ENCODE measurements around the gene SUFU. TPM values are rescaled to one million over a fixed set of nuclear protein-coding genes. Genes with fewer than 3 reads are reported as not detected.

SUFU gene
- total RNA-seq, 1 experiment from 2014 or later, result 10.6 TPM

GRCh38 chr10:102504179-102504975, 605 bp downstream of the SUFU start:
- Histone ChIP-seq H3K4me3 (ENCODE audit: low read depth, low read length) (peak overlapping the region; percentile 82), H3K36me3 (ENCODE audit: control insufficient read depth, insufficient read depth, low read length) (no peaks in the 10 kb centered on the region), H3K4me1 (no peaks in the 10 kb centered on the region), H3K27me3 (replicated peaks; ENCODE audit: control insufficient read depth, insufficient read depth, low read length) (no peaks in the 10 kb centered on the region), H3K9me3 (no peaks in the 10 kb centered on the region)
- no peak for TF ChIP-seq CTCF (IDR thresholded peaks at IDR 0.05; ENCODE audit: insufficient read depth in 1 of 2, low read depth in 1 of 2, low read length in 1 of 2, severe bottlenecking in 1 of 2, unreplicated experiment in 1 of 2)
- Mint-ChIP-seq H3K4me1 (ENCODE audit: low read depth, unreplicated experiment) (no peaks in the 10 kb centered on the region), H3K27me3 (ENCODE audit: insufficient read depth, unreplicated experiment) (no peaks in the 10 kb centered on the region), H3K36me3 (ENCODE audit: insufficient read depth, unreplicated experiment) (peaks cover 26% of the 10 kb centered on the region), H3K4me3 (ENCODE audit: unreplicated experiment) (no peak overlapping the region), H3K9me3 (ENCODE audit: unreplicated experiment) (no peaks in the 10 kb centered on the region), H3K27ac (ENCODE audit: unreplicated experiment) (no peak overlapping the region)
- CTCF ChIA-PET, result interaction anchor here (0.6 to 4.0 kb wide), 11 partner anchors 16 to 210 kb away, joined by 3 to 122 read pairs (median 5); partner anchors contain the start of genes ARL3, NFKB2 and TRIM8
- intact Hi-C loops (cut with micrococcal nuclease; ENCODE audit: unreplicated experiment), result loop anchor here (5.0 kb wide), 1 partner anchor 208 kb away; the partner anchor contains the start of genes ARL3 and SFXN2
- DNase-seq, result peak; percentile 39 to 53
- POLR2A ChIA-PET, result interaction anchor here (0.5 to 0.6 kb wide), 2 partner anchors 127 to 210 kb away, joined by 3 to 6 read pairs; partner anchors contain the start of gene ARL3
- BruUV-seq (replicated peaks), result no TSS peak

DNA sequence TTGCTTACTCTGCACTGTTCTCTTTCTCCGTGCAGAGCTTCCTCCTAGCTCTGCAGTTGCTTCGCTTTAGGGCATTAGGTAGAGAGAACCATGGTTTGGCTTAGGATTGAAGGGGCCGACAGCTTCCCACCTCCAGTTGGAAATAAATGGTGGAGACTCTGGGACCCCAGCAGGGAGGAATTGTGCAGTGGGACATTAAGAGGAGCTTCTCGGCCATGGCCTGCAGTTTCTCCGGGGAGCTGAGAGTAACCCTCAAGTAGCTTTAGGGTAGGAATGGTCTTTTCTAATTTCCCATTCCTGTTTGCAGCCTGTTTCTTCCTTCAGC, 1.2 kb downstream of the SUFU start:
- Histone ChIP-seq H3K36me3 (ENCODE audit: control insufficient read depth, insufficient read depth, low read length) (no peaks in the 10 kb centered on the region), H3K9me3 (no peaks in the 10 kb centered on the region), H3K4me1 (no peaks in the 10 kb centered on the region), H3K27me3 (replicated peaks; ENCODE audit: control insufficient read depth, insufficient read depth, low read length) (no peaks in the 10 kb centered on the region), H3K4me3 (ENCODE audit: low read depth, low read length) (peak overlapping the region; percentile 82)
- no peak overlapping the region for H3K27ac Mint-ChIP-seq (ENCODE audit: unreplicated experiment)
- H3K4me3 Mint-ChIP-seq (ENCODE audit: unreplicated experiment), result no peak overlapping the region
- ChIA-PET CTCF (interaction anchor here (1.0 to 4.0 kb wide), 6 partner anchors 18 to 140 kb away, joined by 4 to 122 read pairs (median 6); partner anchors contain the start of gene TRIM8), POLR2A (interaction anchor here (0.6 kb wide), 1 partner anchor 74 kb away, joined by 5 read pairs; no protein-coding TSS in a partner anchor)
- H3K4me1 Mint-ChIP-seq (ENCODE audit: low read depth, unreplicated experiment), result no peaks in the 10 kb centered on the region
- peaks cover 26% of the 10 kb centered on the region for H3K36me3 Mint-ChIP-seq (ENCODE audit: insufficient read depth, unreplicated experiment)
- no peak for TF ChIP-seq CTCF (IDR thresholded peaks at IDR 0.05; ENCODE audit: insufficient read depth in 1 of 2, low read depth in 1 of 2, low read length in 1 of 2, severe bottlenecking in 1 of 2, unreplicated experiment in 1 of 2)
- BruUV-seq (replicated peaks), result no TSS peak
- no peak for DNase-seq
- no peaks in the 10 kb centered on the region for H3K9me3 Mint-ChIP-seq (ENCODE audit: unreplicated experiment)
- no peaks in the 10 kb centered on the region for H3K27me3 Mint-ChIP-seq (ENCODE audit: insufficient read depth, unreplicated experiment)
- intact Hi-C loops (cut with micrococcal nuclease; ENCODE audit: unreplicated experiment), result loop anchor here (5.0 kb wide), 1 partner anchor 207 kb away; the partner anchor contains the start of genes ARL3 and SFXN2

GRCh38 chr10:102505462-102506115, 1.8 kb downstream of the SUFU start:
- POLR2A ChIA-PET, result interaction anchor here (0.6 kb wide), 1 partner anchor 73 kb away, joined by 5 read pairs; no protein-coding TSS in a partner anchor
- BruUV-seq (replicated peaks), result no TSS peak
- TF ChIP-seq CTCF (IDR thresholded peaks at IDR 0.05; ENCODE audit: insufficient read depth in 1 of 2, low read depth in 1 of 2, low read length in 1 of 2, severe bottlenecking in 1 of 2, unreplicated experiment in 1 of 2), result no peak

More at GRCh38 chr10:102505462-102506115, 1.8 kb downstream of the SUFU start:
- H3K36me3 ChIP-seq (ENCODE audit: control insufficient read depth, insufficient read depth, low read length), result no peaks in the 10 kb centered on the region
- CTCF ChIA-PET, result interaction anchor here (0.6 to 4.0 kb wide), 4 partner anchors 15 to 91 kb away, joined by 6 to 122 read pairs (median 8); no protein-coding TSS in a partner anchor
- no peaks in the 10 kb centered on the region for H3K4me1 ChIP-seq
- no peaks in the 10 kb centered on the region for H3K9me3 ChIP-seq
- no peak overlapping the region for H3K4me3 ChIP-seq (ENCODE audit: low read depth, low read length)
- Mint-ChIP-seq H3K27me3 (ENCODE audit: insufficient read depth, unreplicated experiment) (no peaks in the 10 kb centered on the region), H3K36me3 (ENCODE audit: insufficient read depth, unreplicated experiment) (peaks cover 26% of the 10 kb centered on the region), H3K27ac (ENCODE audit: unreplicated experiment) (no peak overlapping the region), H3K4me1 (ENCODE audit: low read depth, unreplicated experiment) (no peaks in the 10 kb centered on the region), H3K4me3 (ENCODE audit: unreplicated experiment) (no peak overlapping the region), H3K9me3 (ENCODE audit: unreplicated experiment) (no peaks in the 10 kb centered on the region)
- no peaks in the 10 kb centered on the region for H3K27me3 ChIP-seq (replicated peaks; ENCODE audit: control insufficient read depth, insufficient read depth, low read length)
- no peak for DNase-seq
- intact Hi-C loops (cut with micrococcal nuclease; ENCODE audit: unreplicated experiment), result no loop called here
